ENCODE measurements around the gene GYS2.

DNA sequence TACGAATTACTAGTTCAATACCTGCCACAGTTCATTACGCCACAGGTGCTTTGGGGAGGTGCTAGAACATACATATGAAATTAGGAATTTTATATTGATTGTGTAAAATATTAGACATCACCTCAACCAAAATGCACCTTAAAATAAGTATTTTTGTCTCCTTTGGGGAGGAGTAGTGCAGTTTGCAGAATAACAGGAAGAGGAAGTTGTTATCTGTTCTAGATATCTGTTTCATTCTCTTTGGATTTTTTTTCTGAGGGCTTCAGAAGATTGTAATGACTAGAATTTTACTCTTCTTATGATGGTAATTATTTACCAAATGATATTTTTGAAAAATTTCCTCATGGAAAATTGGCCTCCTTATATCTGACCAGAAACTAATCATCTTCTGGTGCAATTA, 9.9 kb upstream of the GYS2 start:
- TF ChIP-seq, protein P1, sequence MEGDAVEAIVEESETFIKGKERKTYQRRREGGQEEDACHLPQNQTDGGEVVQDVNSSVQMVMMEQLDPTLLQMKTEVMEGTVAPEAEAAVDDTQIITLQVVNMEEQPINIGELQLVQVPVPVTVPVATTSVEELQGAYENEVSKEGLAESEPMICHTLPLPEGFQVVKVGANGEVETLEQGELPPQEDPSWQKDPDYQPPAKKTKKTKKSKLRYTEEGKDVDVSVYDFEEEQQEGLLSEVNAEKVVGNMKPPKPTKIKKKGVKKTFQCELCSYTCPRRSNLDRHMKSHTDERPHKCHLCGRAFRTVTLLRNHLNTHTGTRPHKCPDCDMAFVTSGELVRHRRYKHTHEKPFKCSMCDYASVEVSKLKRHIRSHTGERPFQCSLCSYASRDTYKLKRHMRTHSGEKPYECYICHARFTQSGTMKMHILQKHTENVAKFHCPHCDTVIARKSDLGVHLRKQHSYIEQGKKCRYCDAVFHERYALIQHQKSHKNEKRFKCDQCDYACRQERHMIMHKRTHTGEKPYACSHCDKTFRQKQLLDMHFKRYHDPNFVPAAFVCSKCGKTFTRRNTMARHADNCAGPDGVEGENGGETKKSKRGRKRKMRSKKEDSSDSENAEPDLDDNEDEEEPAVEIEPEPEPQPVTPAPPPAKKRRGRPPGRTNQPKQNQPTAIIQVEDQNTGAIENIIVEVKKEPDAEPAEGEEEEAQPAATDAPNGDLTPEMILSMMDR (IDR thresholded peaks at IDR 0.05), result no peak
- TF ChIP-seq POLR2A (IDR thresholded peaks at IDR 0.05), result no peak
